Glutamatergic neuron (in vitro differentiated cells): ENCODE measurements around the gene C1orf116. TPM values are rescaled to one million over a fixed set of nuclear protein-coding genes. Genes with fewer than 3 reads are reported as not detected.

Experiments
- DNase-seq: peaks from one replicate; pipeline ENCODE4 v3.0.0; 2022
- H3K27ac Mint-ChIP-seq: one replicate; pipeline ENCODE4 v1.8.0; 2020; ENCODE audit warnings: mild to moderate bottlenecking, mixed read lengths, inconsistent platforms; ENCODE audit not compliant: unreplicated experiment
- H3K27me3 Mint-ChIP-seq: one replicate; pipeline ENCODE4 v1.8.0; 2020; ENCODE audit warnings: mild to moderate bottlenecking, moderate library complexity, mixed read lengths, inconsistent platforms; ENCODE audit not compliant: unreplicated experiment
- H3K36me3 Mint-ChIP-seq: one replicate; pipeline ENCODE4 v1.8.0; 2020; ENCODE audit warnings: mild to moderate bottlenecking, mixed read lengths, inconsistent platforms; ENCODE audit not compliant: unreplicated experiment
- H3K4me1 Mint-ChIP-seq: one replicate; pipeline ENCODE4 v1.8.0; 2020; ENCODE audit warnings: mild to moderate bottlenecking, low read depth, mixed read lengths, inconsistent platforms; ENCODE audit not compliant: unreplicated experiment
- H3K4me3 Mint-ChIP-seq: one replicate; pipeline ENCODE4 v1.8.0; 2020; ENCODE audit warnings: mild to moderate bottlenecking, mixed read lengths, inconsistent platforms; ENCODE audit not compliant: unreplicated experiment
- H3K9me3 Mint-ChIP-seq: one replicate; pipeline ENCODE4 v1.8.0; 2020; ENCODE audit warnings: mild to moderate bottlenecking, moderate library complexity, mixed read lengths, inconsistent platforms; ENCODE audit not compliant: unreplicated experiment
- CTCF ChIP-seq: fragments of 200-600 bp; sonication (generic); IDR thresholded peaks from one replicate; pipeline ENCODE4 v1.5.0; 2021; ENCODE audit not compliant: partially characterized antibody, unreplicated experiment
- total RNA-seq: library from RNA; stranded (reverse); fragmentation: NEBNext Ultra II Directional; extraction: Animal tissue kit (Norgen Biotek cat#: 25700); gene quantifications from one replicate; pipeline ENCODE4 v1.2.1, GENCODE V29; 2021; ENCODE audit not compliant: unreplicated experiment

Gene C1orf116
- total RNA-seq, 1 donor from 2014 or later = not detected

GRCh38 chr1:207039380-207040180 is 7.0 kb upstream of the C1orf116 start:
- H3K4me3 Mint-ChIP-seq = no peak overlapping the region
- H3K27me3 Mint-ChIP-seq = no peaks in the 10 kb centered on the region
- TF ChIP-seq CTCF = no peak
- no peak overlapping the region for H3K27ac Mint-ChIP-seq
- DNase-seq = no peak
- no peaks in the 10 kb centered on the region for H3K9me3 Mint-ChIP-seq
- no peaks in the 10 kb centered on the region for H3K36me3 Mint-ChIP-seq
- no peaks in the 10 kb centered on the region for H3K4me1 Mint-ChIP-seq

DNA sequence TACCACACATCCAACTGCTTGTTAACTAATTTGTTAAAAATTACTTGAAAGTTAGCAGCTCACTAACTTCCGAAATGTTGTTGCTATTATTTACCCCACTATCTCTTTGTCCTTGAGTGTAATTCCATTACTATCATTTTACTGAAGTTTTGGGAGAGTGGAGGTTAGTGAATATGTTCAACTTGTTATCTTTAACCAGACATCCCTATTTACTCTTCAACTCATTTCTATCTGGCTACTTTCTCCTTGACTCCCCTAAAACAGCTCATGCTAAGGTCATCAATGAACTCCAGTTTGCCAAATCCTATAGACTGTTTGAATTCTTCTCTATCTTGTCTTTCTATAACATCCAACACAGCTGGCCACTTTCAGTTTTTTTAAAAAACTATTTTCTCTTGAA is 4.3 kb upstream of the C1orf116 start:
- H3K4me3 Mint-ChIP-seq = no peak overlapping the region
- H3K4me1 Mint-ChIP-seq = no peaks in the 10 kb centered on the region
- H3K27ac Mint-ChIP-seq = no peak overlapping the region
- H3K36me3 Mint-ChIP-seq = no peaks in the 10 kb centered on the region
- H3K9me3 Mint-ChIP-seq = no peaks in the 10 kb centered on the region
- no peaks in the 10 kb centered on the region for H3K27me3 Mint-ChIP-seq
- no peak for DNase-seq
- TF ChIP-seq CTCF = no peak

- Mint-ChIP-seq H3K27me3 (no peaks in the 10 kb centered on the region), H3K27ac (no peak overlapping the region), H3K9me3 (no peaks in the 10 kb centered on the region), H3K4me3 (no peak overlapping the region), H3K4me1 (no peaks in the 10 kb centered on the region), H3K36me3 (no peaks in the 10 kb centered on the region)
- no peak for DNase-seq
- no peak for TF ChIP-seq CTCF
Measured at GRCh38 chr1:207035877-207036551, 3.5 kb upstream of the C1orf116 start.

GRCh38 chr1:207034998-207035397 is 2.4 kb upstream of the C1orf116 start:
- H3K36me3 Mint-ChIP-seq = no peaks in the 10 kb centered on the region
- H3K4me1 Mint-ChIP-seq = no peaks in the 10 kb centered on the region
- DNase-seq = no peak
- no peak overlapping the region for H3K4me3 Mint-ChIP-seq
- H3K27me3 Mint-ChIP-seq = no peaks in the 10 kb centered on the region
- no peak for TF ChIP-seq CTCF
- H3K9me3 Mint-ChIP-seq = no peaks in the 10 kb centered on the region
- no peak overlapping the region for H3K27ac Mint-ChIP-seq

- H3K27me3 Mint-ChIP-seq = no peaks in the 10 kb centered on the region
- H3K9me3 Mint-ChIP-seq = no peaks in the 10 kb centered on the region
- no peak for TF ChIP-seq CTCF
- H3K27ac Mint-ChIP-seq = no peak overlapping the region
- H3K4me1 Mint-ChIP-seq = no peaks in the 10 kb centered on the region
- H3K4me3 Mint-ChIP-seq = no peak overlapping the region
- DNase-seq = no peak
- H3K36me3 Mint-ChIP-seq = no peaks in the 10 kb centered on the region
Measured at GRCh38 chr1:207034208-207034607, 1.7 kb upstream of the C1orf116 start.
